Measurements from ENCODE around the gene MMD. TPM values are rescaled to one million over a fixed set of nuclear protein-coding genes. Genes with fewer than 3 reads are reported as not detected.

Gene MMD
- polyA plus RNA-seq, 1 donor, result 19.7 TPM

Other genes with a start within 250 kb of the MMD start
- gene HLF, start 156.9 kb downstream of the MMD start, polyA plus RNA-seq, result 1.6 TPM
- gene SMIM36, start 89.6 kb upstream of the MMD start, polyA plus RNA-seq, result not detected

All from large intestine (tissue), 1 donor.